Measurements from ENCODE around the gene PDE4B.
"Not testable (repeated sequence)": the region's sequence is repeated elsewhere in the genome, so short reads cannot be mapped to it uniquely, and the experiment has no call there.

PDE4B gene

DNA sequence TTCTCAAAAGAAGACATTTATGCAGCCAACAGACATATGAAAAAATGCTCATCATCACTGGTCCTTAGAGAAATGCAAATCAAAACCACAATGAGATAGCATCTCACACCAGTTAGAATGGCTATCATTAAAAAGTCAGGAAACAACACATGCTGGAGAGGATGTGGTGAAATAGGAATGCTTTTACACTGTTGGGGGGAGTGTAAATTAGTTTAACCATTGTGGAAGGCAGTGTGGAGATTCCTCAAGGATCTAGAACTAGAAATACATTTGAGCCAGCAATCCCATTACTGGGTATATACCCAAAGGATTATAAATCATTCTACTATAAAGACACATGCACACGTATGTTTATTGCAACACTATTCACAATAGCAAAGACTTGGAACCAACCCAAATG, 618.8 kb downstream of the PDE4B start:
- DNase-seq, result not testable (repeated sequence)

DNA sequence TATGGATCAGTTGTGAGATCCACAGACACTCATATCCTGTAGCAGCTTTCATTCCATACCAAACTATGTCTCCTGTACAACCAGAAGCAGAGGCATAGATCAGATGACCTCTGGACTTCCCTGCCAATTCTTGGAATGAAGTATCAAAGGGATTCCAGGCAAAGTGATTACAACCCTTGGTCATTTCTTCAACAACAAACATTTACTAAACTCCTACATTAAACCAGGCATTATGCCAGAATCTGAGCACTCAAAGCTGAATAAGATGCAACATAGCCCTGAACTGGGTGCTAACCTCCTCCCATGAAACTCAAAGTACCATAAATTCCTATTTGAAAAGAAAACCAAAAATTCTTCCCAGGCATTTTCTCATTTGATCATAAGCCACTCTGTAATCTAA, 620.0 kb downstream of the PDE4B start:
- no peak for DNase-seq

DNA sequence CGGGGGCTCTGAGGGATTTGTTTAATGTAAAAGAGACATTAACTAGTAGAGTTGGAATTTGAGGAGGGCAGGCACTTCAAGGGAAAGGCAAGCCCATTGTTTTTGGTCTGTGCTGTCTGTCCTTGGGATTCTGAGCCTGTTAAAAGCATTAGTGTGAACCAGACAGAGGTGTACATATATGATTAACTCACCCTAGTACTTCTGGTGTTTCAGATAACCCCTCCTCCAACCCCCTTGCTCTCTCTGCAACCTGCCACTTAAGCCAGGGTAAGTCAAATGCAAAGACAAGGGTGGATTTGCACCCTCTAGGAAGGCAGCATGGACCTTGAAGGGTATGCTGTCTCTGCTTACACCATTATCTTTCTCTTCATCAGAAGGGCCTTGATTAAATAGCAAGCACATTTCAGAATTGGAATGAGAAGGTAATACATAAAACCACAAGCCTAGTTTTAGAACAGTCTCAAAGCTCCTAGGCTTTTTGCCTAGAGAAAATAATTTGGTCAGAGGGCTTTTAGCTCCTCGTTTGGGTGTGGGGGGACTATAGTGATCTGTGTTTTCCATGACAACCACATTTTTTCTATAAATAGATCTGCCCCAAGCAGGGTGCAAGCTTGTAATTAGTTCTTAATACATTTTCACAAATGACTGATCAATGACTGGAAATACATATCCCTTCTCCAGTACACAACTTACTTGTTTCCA, 620.6 kb downstream of the PDE4B start:
- DNase-seq, result no peak

DNA sequence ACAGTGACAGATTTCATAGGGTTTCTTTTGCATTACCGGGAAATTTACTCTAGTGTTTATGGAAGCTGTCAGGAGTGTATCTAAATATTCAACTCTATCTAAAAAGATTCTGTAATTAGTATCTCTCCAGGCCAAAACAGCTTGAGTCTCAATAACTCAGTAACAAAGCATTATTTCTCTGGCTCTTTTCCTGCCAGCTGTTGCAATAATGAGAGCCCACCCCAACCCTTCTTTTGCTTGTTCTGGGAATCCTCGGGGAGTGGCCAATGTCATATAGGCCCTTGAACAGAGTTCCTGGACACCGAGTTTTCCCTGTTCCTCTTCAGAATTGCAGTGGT, 621.1 kb downstream of the PDE4B start:
- no peak for DNase-seq

DNA sequence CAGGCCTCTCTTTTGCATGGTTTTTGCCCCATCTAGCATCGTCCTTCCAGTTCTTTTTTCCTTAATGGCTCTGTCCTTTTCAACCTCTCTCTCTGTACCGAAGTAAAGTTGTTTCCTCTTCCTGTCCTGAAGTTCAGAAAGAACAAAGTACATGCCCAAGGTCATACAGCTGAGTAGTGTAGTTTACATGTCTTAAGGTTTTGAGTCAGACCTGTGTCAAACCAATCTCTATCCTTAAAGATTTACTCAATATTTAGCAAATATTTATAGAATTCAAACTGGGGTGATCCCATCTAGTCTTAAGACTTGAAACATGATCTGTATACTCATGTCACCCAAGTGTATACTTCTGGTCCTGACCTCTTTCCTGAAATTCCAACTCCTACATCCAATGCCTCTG, 622.6 kb downstream of the PDE4B start:
- DNase-seq, result no peak

DNA sequence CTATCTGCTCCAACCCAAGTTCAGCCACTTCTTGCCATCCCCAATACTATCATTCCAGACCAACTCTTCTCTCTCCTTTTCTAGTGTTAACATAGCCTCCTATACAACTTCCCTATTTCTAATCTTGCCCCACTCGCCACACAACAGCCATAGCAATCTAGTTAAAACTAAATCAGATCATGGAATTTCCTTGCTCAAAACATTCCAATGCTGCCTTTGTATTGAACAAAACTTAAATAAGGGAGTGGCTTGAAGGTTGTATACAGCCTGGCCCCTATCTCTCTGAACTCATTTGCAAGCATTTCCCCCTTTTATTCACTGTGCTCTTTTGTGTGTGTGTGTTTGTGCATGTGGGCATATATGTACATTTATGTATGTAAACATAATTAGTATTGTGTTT, 623.2 kb downstream of the PDE4B start:
- DNase-seq, result no peak

DNA sequence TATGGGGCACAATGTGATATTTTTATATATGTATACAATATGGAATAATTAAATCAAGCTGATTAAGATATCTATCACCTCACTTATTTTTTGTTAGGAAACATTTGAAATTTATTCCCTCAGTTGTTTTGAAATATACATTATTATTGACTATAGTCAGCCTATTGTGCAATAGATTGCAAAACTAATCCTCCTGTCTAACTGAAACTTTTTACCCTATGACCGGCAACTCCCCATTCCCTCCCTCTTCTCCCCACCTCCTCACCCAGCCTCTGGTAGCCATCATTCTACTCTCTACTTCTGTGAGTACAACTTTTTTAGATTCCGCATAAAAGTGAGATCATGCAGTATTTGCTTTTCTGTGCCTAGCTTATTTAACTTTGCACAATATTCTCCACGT, 623.6 kb downstream of the PDE4B start:
- DNase-seq, result no peak

DNA sequence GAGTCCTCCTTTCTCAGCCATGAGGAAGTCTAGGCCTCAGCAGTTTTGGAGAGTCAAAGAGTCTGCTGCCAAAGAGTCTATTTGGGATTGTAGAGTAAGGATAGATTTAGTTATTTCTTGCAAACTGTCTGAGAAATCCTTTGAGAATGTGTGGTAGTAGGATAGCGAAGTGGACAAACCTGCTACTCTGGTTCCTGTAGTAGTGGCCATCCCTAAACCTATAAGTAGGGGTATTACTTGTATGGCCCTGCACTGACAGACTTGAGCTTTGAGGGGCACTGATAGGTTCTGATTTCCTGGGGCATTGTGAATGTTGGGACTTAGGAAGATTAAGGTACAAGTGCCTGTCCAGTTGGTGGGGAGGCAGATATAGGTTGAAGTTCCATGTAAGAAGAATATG, 625.3 kb downstream of the PDE4B start:
- no peak for DNase-seq

DNA sequence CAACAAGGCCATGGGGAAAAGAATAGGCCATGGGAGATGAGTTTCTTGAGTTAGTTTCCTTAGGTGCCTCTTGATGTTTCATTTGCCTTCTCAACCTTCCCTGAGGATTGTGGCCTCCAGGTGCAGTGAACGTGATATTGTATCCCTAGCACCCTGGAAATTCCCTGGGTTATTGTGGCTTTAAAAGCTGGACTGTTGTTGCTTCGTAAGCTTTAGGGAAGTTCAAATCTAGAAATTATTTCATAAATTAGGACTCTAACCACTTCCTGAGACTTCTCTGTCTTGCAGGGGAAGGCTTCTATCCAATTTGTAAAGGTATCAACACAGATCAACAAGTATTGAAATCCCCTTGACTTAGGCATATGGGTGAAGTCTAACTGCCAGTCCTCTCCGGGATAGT, 627.5 kb downstream of the PDE4B start:
- DNase-seq, result not testable (repeated sequence)

DNA sequence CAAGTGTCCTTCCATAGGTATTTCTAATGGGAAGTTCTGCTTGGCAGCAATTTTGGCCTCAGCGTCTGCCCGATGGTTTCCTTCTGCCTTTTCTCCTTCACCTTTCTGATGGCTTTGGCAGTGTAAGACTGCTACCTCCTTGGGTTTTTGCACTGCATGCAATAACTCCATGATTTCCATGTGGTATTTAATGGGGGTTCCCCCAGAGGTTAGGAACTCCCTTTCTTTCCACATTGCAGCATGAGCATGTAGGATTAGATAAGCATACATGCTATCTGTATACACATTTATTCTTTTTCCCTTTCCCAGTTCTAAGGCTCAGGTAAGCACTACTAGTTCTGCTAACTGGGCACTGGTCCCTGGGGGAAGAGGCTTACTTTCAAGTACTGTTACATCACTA, 628.2 kb downstream of the PDE4B start:
- DNase-seq, result not testable (repeated sequence)

DNA sequence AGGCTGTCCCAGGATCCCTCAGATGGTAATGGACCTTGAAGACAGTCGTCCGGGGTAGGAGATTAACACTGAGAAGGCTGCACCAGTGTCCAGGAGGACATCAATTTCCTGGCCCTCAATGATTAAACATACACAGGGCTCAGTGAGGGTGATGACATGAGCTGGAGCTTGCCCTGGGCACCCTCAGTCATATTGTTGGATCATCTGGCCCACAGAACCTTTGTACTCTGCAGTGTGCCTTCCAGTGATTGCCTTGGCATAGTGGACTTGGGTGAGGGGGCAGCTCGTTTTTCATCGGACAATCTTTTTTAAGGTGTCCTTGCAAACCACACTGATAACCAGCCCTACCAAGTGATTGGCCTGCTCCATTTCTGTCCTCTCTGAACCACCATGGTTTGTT, 630.1 kb downstream of the PDE4B start:
- no peak for DNase-seq
